HG03460 (cell line): ENCODE results near the gene RHAG.
"Not testable (repeated sequence)": the region's sequence is repeated elsewhere in the genome, so short reads cannot be mapped to it uniquely, and the experiment has no call there.

Experiments used
- ATAC-seq: cut with Tn5 transposase; IDR thresholded peaks from one replicate; pipeline ENCODE4 v1.9.1; 2021; ENCODE audit not compliant: unreplicated experiment

RHAG gene

GRCh38 chr6:49635978-49636712, 494 bp downstream of the RHAG start:
- no peak for ATAC-seq

GRCh38 chr6:49635480-49635879, 1.2 kb downstream of the RHAG start:
- ATAC-seq = no peak

GRCh38 chr6:49634836-49635218, 1.8 kb downstream of the RHAG start:
- no peak for ATAC-seq

- no peak for ATAC-seq
These were observed 2.4 kb downstream of the RHAG start for GRCh38 chr6:49634092-49634835.

- ATAC-seq = no peak
These were observed 3.1 kb downstream of the RHAG start for GRCh38 chr6:49633541-49633940.

GRCh38 chr6:49632727-49633126, 3.9 kb downstream of the RHAG start:
- no peak for ATAC-seq

GRCh38 chr6:49629485-49630088, 7.1 kb downstream of the RHAG start:
- ATAC-seq = not testable (repeated sequence)

GRCh38 chr6:49626811-49627210, 9.8 kb downstream of the RHAG start:
- ATAC-seq = no peak

GRCh38 chr6:49618257-49618656, 18.4 kb downstream of the RHAG start:
- no peak for ATAC-seq

GRCh38 chr6:49614144-49614543, 22.5 kb downstream of the RHAG start:
- ATAC-seq = not testable (repeated sequence)

GRCh38 chr6:49609285-49609684, 27.4 kb downstream of the RHAG start:
- ATAC-seq = no peak

- ATAC-seq = not testable (repeated sequence)
These were observed 28.4 kb downstream of the RHAG start for GRCh38 chr6:49608275-49608674.

- ATAC-seq = no peak
These were observed 29.2 kb downstream of the RHAG start for GRCh38 chr6:49607391-49607982.

- ATAC-seq = peak; percentile 97
These were observed 29.8 kb downstream of the RHAG start for GRCh38 chr6:49606721-49607390.

- not testable (repeated sequence) for ATAC-seq
These were observed 32.6 kb downstream of the RHAG start for GRCh38 chr6:49604080-49604479.

- ATAC-seq = not testable (repeated sequence)
These were observed 49.4 kb downstream of the RHAG start for GRCh38 chr6:49587262-49587661.

GRCh38 chr6:49582529-49582928, 54.1 kb downstream of the RHAG start:
- no peak for ATAC-seq

- no peak for ATAC-seq
These were observed 57.0 kb downstream of the RHAG start for GRCh38 chr6:49579649-49580048.

- no peak for ATAC-seq
These were observed 60.0 kb downstream of the RHAG start for GRCh38 chr6:49576618-49577017.

GRCh38 chr6:49570474-49571079, 66.1 kb downstream of the RHAG start:
- no peak for ATAC-seq

- no peak for ATAC-seq
These were observed 70.8 kb downstream of the RHAG start for GRCh38 chr6:49565855-49566254.
